HCEC 1CT (cell line): ENCODE results near the gene NUP62CL.
A peak's percentile ranks its signal among the peaks of the same experiment; 100 is the strongest.
"Not testable (repeated sequence)": the region's sequence is repeated elsewhere in the genome, so short reads cannot be mapped to it uniquely, and the experiment has no call there.

Experiments
- DNase-seq: peaks from one replicate; pipeline ENCODE4 v3.0.0-alpha.2; 2017

NUP62CL gene

GRCh38 chrX:107205770-107206696 lies at the start of gene NUP62CL, which contains the start of gene DNAAF6:
NUP62CL (minus strand) TSS chrX:107206433; CDS start chrX:107175146, 31,287 bp downstream.
DNAAF6 (plus strand) TSS chrX:107206611; CDS start chrX:107212876, 6,265 bp downstream.
- DNase-seq, result no peak

GRCh38 chrX:107228486-107228819 lies 22.2 kb upstream of the NUP62CL start:
- DNase-seq, result no peak

- DNase-seq, result no peak
Observed at GRCh38 chrX:107227780-107228485, 21.7 kb upstream of the NUP62CL start.

- DNase-seq, result peak; percentile 18
Observed at GRCh38 chrX:107226757-107227156, 20.5 kb upstream of the NUP62CL start.

GRCh38 chrX:107213477-107213876 lies 7.2 kb upstream of the NUP62CL start:
- DNase-seq, result no peak

- no peak for DNase-seq
Observed at GRCh38 chrX:107207943-107208342, 1.7 kb upstream of the NUP62CL start.

GRCh38 chrX:107207089-107207488 lies 856 bp upstream of the NUP62CL start:
- no peak for DNase-seq

GRCh38 chrX:107206697-107207065 lies 448 bp upstream of the NUP62CL start:
- no peak for DNase-seq

GRCh38 chrX:107204068-107204605 lies 2.1 kb downstream of the NUP62CL start:
- no peak for DNase-seq

- no peak for DNase-seq
Observed at GRCh38 chrX:107199491-107199890, 6.7 kb downstream of the NUP62CL start.

GRCh38 chrX:107198074-107198473 lies 8.2 kb downstream of the NUP62CL start:
- DNase-seq, result not testable (repeated sequence)

- DNase-seq, result no peak
Observed at GRCh38 chrX:107197319-107197718, 8.9 kb downstream of the NUP62CL start.

GRCh38 chrX:107171369-107172102 lies 34.7 kb downstream of the NUP62CL start:
- DNase-seq, result no peak

- DNase-seq, result no peak
Observed at GRCh38 chrX:107168712-107169111, 37.5 kb downstream of the NUP62CL start.

- DNase-seq, result no peak
Observed at GRCh38 chrX:107168257-107168656, 38.0 kb downstream of the NUP62CL start.

- no peak for DNase-seq
Observed at GRCh38 chrX:107167163-107167921, 38.9 kb downstream of the NUP62CL start.

- not testable (repeated sequence) for DNase-seq
Observed at GRCh38 chrX:107157618-107158017, 48.6 kb downstream of the NUP62CL start.

- DNase-seq, result not testable (repeated sequence)
Observed at GRCh38 chrX:107155621-107156430, 50.4 kb downstream of the NUP62CL start.

GRCh38 chrX:107154787-107155620 lies 51.2 kb downstream of the NUP62CL start:
- no peak for DNase-seq

- no peak for DNase-seq
Observed at GRCh38 chrX:107153005-107153404, 53.2 kb downstream of the NUP62CL start.
